HCT116 (cell line): ENCODE data around the gene AXL. TPM values are rescaled to one million over a fixed set of nuclear protein-coding genes. Genes with fewer than 3 reads are reported as not detected.

Experiments used
- ATAC-seq: fragments of 200-7000 bp; cut with Tn5 transposase; 2 replicates; pipeline ENCODE4 v1.9.1; 2020; ENCODE audit warnings: mild to moderate bottlenecking, moderate library complexity
- BruUV-seq: library from RNA; stranded (reverse); fragments of 400-500 nt; replicated peaks from 2 replicates; lab custom pipeline; 2021; lab: Mats Ljungman, UMichigan
- CTCF ChIA-PET: fragments of 300-600 bp; sonication (Branson Sonifier 250); formaldehyde crosslinking; loops from one replicate; lab custom pipeline; 2021; ENCODE audit warnings: antibody characterized with exemption; lab: Charles Lee
- POLR2A ChIA-PET: fragments of 300-600, 350-600 bp; sonication (Branson Sonifier 250); formaldehyde crosslinking; loops from one replicate; lab custom pipeline; 2021; ENCODE audit warnings: antibody characterized with exemption; lab: Charles Lee
- RAD21 ChIA-PET, 2 experiments: fragments of 300-600 bp; sonication (Branson Sonifier 250); formaldehyde crosslinking; loops; one replicate each; lab custom pipeline; 2023; ENCODE audit warnings: low total read pairs in 2 of 2; ENCODE audit not compliant: uncharacterized antibody in 2 of 2, unreplicated experiment in 2 of 2, low non-redundant PET in 1 of 2; lab: Charles Lee
- DNase-seq: peaks from one replicate; pipeline ENCODE4 v3.0.0-alpha.2; 2010; ENCODE audit warnings: low read depth, low spot score
- H2AFZ ChIP-seq: fragments of 200-600 bp; shearing (Covaris generic), sonication (generic); 2 replicates; pipeline ENCODE4 v1.6.1; 2017; ENCODE audit warnings: low read depth, mixed run types, mixed read lengths, antibody characterized with exemption, low read length; ENCODE audit not compliant: poor library complexity, severe bottlenecking
- H3K27ac ChIP-seq: 2 replicates; pipeline ENCODE4 v1.5.1; 2012; ENCODE audit warnings: low read depth, low read length
- H3K27me3 ChIP-seq: fragments of 200-600 bp; sonication (generic); 2 replicates; pipeline ENCODE4 v1.6.1; 2016; ENCODE audit warnings: mixed run types, low read length, mixed read lengths; ENCODE audit not compliant: insufficient read depth
- H3K36me3 ChIP-seq, 2 experiments: fragments of 200-500 bp in 1 of 2; fragments of 200-600 bp in 1 of 2; sonication (Bioruptor generic) in 1 of 2; sonication (generic) in 1 of 2; 2 replicates each; pipeline versions ENCODE4 v1.5.1 to v1.6.1; 2014 to 2016; ENCODE audit warnings: low read length in 2 of 2, inconsistent platforms in 1 of 2, mixed read lengths in 1 of 2, mixed run types in 1 of 2; ENCODE audit not compliant: insufficient read depth in 2 of 2, control insufficient read depth in 1 of 2
- H3K4me1 ChIP-seq, 2 experiments: fragments of 200-600 bp in 1 of 2; sonication (generic) in 1 of 2; 2 replicates each; pipeline versions ENCODE4 v1.5.1 to v1.6.1; 2012 to 2017; ENCODE audit warnings: low read length in 2 of 2, inconsistent platforms in 1 of 2, mild to moderate bottlenecking in 1 of 2, mixed read lengths in 1 of 2, mixed run types in 1 of 2, moderate library complexity in 1 of 2; ENCODE audit not compliant: insufficient read depth in 2 of 2, control insufficient read depth in 1 of 2
- H3K4me2 ChIP-seq: fragments of 200-600 bp; sonication (generic); 2 replicates; pipeline ENCODE4 v1.6.1; 2017; ENCODE audit warnings: mixed run types, low read length, mixed read lengths
- H3K4me3 ChIP-seq, 2 experiments: fragments of 200-600 bp in 1 of 2; sonication (generic) in 1 of 2; replicated peaks in 1 of 2; 2 replicates each; pipeline ENCODE4 v1.5.1; 2011 to 2016; ENCODE audit warnings: low read length in 2 of 2, control low read depth in 1 of 2, low read depth in 1 of 2, mild to moderate bottlenecking in 1 of 2, mixed read lengths in 1 of 2, mixed run types in 1 of 2
- H3K79me2 ChIP-seq: fragments of 200-600 bp; sonication (generic); 2 replicates; pipeline ENCODE4 v1.6.1; 2017; ENCODE audit warnings: mild to moderate bottlenecking, mixed run types, low read length, moderate library complexity, mixed read lengths; ENCODE audit not compliant: insufficient read depth
- H3K9ac ChIP-seq: fragments of 200-600 bp; sonication (generic); 2 replicates; pipeline ENCODE4 v1.6.1; 2016; ENCODE audit warnings: low read length, mixed read lengths
- H3K9me2 ChIP-seq: fragments of 200-600 bp; sonication (generic), shearing (Covaris generic); 2 replicates; pipeline ENCODE4 v1.6.1; 2017; ENCODE audit warnings: mixed run types, mild to moderate bottlenecking, moderate library complexity; ENCODE audit not compliant: insufficient read depth
- H3K9me3 ChIP-seq, 2 experiments: fragments of 200-500 bp in 1 of 2; fragments of 200-600 bp in 1 of 2; sonication (Bioruptor generic) in 1 of 2; sonication (generic) in 1 of 2; 2 replicates each; pipeline ENCODE4 v1.6.1; 2014 to 2017; ENCODE audit warnings: low read length in 2 of 2, mixed read lengths in 2 of 2, inconsistent platforms in 1 of 2, low read depth in 1 of 2, mild to moderate bottlenecking in 1 of 2, mixed run types in 1 of 2, moderate library complexity in 1 of 2; ENCODE audit not compliant: control insufficient read depth in 1 of 2, insufficient read depth in 1 of 2
- H4K20me1 ChIP-seq: fragments of 200-600 bp; sonication (generic), shearing (Covaris generic); 2 replicates; pipeline ENCODE4 v1.6.1; 2017; ENCODE audit warnings: mixed run types, mild to moderate bottlenecking, moderate library complexity; ENCODE audit not compliant: insufficient read depth
- CBX3 ChIP-seq: IDR thresholded peaks from 2 replicates; pipeline ENCODE4 v1.6.1; 2012; ENCODE audit warnings: low read depth
- EGR1 ChIP-seq: IDR thresholded peaks from 2 replicates; pipeline ENCODE4 v1.6.1; 2012; ENCODE audit warnings: low read depth
- ELF1 ChIP-seq: IDR thresholded peaks from 2 replicates; pipeline ENCODE4 v1.6.1; 2012; ENCODE audit warnings: low read depth, borderline replicate concordance
- EZH2phosphoT487 ChIP-seq: fragments of 200-600 bp; IDR thresholded peaks from 2 replicates; pipeline ENCODE4 v1.6.1; 2018; ENCODE audit warnings: antibody characterized with exemption, borderline replicate concordance
- FOSL1 ChIP-seq: IDR thresholded peaks from 2 replicates; pipeline ENCODE4 v1.6.1; 2012; ENCODE audit warnings: low read depth
- JUND ChIP-seq: IDR thresholded peaks from 2 replicates; pipeline ENCODE4 v1.6.1; 2012
- POLR2A ChIP-seq: IDR thresholded peaks from 2 replicates; pipeline ENCODE4 v1.7.0; 2011; ENCODE audit warnings: borderline replicate concordance; ENCODE audit not compliant: insufficient read depth, insufficient read length; ENCODE audit errors: extremely low read depth
- POLR2AphosphoS5 ChIP-seq: IDR thresholded peaks from 2 replicates; pipeline ENCODE4 v1.6.1; 2011; ENCODE audit warnings: mild to moderate bottlenecking, low read depth, low read length, moderate library complexity
- RAD21 ChIP-seq: IDR thresholded peaks from 2 replicates; pipeline ENCODE4 v1.6.1; 2012; ENCODE audit warnings: low read depth, mild to moderate bottlenecking
- SIN3A ChIP-seq: IDR thresholded peaks from 2 replicates; pipeline ENCODE4 v1.6.1; 2012; ENCODE audit warnings: low read depth
- SP1 ChIP-seq: IDR thresholded peaks from 2 replicates; pipeline ENCODE4 v1.6.1; 2012; ENCODE audit warnings: low read depth
- SRF ChIP-seq: IDR thresholded peaks from 2 replicates; pipeline ENCODE4 v1.6.1; 2012; ENCODE audit warnings: low read depth
- TCF7L2 ChIP-seq: IDR thresholded peaks from 2 replicates; pipeline ENCODE4 v1.7.0; 2011; ENCODE audit warnings: borderline replicate concordance, inconsistent platforms; ENCODE audit not compliant: insufficient read depth, insufficient read length; ENCODE audit errors: extremely low read depth
- YY1 ChIP-seq: IDR thresholded peaks from 2 replicates; pipeline ENCODE4 v1.6.1; 2011; ENCODE audit warnings: low read length, low read depth, moderate library complexity, mild to moderate bottlenecking; ENCODE audit not compliant: insufficient replicate concordance; ENCODE audit errors: extremely low read depth
- ZNF274 ChIP-seq: fragments of 200-500 bp; sonication (Bioruptor generic); IDR thresholded peaks from 2 replicates; pipeline ENCODE4 v1.6.1; 2014; ENCODE audit warnings: mild to moderate bottlenecking, low read depth, low read length, inconsistent platforms
- intact Hi-C: fragments of 100-400 bp; cut with micrococcal nuclease; formaldehyde crosslinking; loops from 2 replicates; pipeline ENCODE4 v1.10.0; 2022
- total RNA-seq: library from RNA; stranded (reverse); gene quantifications from one replicate; pipeline ENCODE4 v1.2.1, GENCODE V29; 2021; ENCODE audit not compliant: unreplicated experiment
- TF ChIP-seq, protein P1 (sequence below): IDR thresholded peaks from 2 replicates; pipeline ENCODE4 v1.6.1; 2012; ENCODE audit warnings: low read depth
- TF ChIP-seq, protein P2 (sequence below): IDR thresholded peaks from 2 replicates; pipeline ENCODE4 v1.6.1; 2012
- TF ChIP-seq, protein P3 (sequence below), 3 experiments: fragments of 200-600 bp in 1 of 3; sonication (generic) in 1 of 3; IDR thresholded peaks in 2 of 3; conservative IDR thresholded peaks in 1 of 3; 2 replicates each; pipeline ENCODE4 v1.5.1; 2012 to 2017; ENCODE audit warnings: low read depth in 2 of 3, low read length in 2 of 3, antibody characterized with exemption in 1 of 3, borderline replicate concordance in 1 of 3, control low read depth in 1 of 3, mild to moderate bottlenecking in 1 of 3, mixed read lengths in 1 of 3, mixed run types in 1 of 3, moderate library complexity in 1 of 3; ENCODE audit not compliant: insufficient read depth in 1 of 3
- TF ChIP-seq, protein P4 (sequence below): IDR thresholded peaks from 2 replicates; pipeline ENCODE4 v1.6.1; 2011; ENCODE audit warnings: mild to moderate bottlenecking, low read length, moderate library complexity; ENCODE audit not compliant: insufficient replicate concordance; ENCODE audit errors: extremely low read depth

Gene AXL
- total RNA-seq, 1 experiment from 2014 or later, result 47.4 TPM

DNA sequence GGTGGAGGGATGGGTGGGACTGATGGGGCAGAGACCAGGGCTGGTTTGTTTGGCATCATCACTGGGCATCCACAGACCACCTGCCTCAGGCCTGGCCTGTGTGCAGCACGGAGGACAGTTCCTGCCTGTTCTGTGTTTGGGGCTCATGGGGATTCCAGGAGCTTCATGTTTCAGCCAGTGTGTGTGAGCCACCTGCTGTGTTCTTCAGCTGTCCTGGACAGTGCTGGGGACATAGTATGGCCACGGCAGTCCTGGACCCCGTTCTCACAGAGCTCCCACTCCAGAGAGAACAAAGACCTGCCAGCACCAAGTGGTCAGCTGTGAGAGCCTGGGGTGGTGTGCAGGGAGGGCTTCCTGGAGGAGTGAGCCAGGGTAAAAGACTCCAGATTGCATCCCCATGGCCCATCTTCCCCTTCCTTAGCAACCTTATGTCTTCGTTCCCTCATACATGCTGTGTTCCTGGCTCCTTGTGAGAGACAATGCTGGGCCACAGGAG is 89.0 kb downstream of the AXL start:
- H3K4me3 ChIP-seq, result no peak overlapping the region
- DNase-seq, result no peak
- RAD21 ChIA-PET, result interaction anchor here in 1 of 2 experiments (0.7 kb wide), 1 partner anchor 163 kb away, joined by 3 read pairs; no protein-coding TSS in a partner anchor
- peak overlapping the region; percentile 26; the same call in 1 of the 2 replicates for H3K9ac ChIP-seq
- ATAC-seq, result peak; percentile 8
- CTCF ChIA-PET, result interaction anchor here (0.9 to 2.2 kb wide), 10 partner anchors 10 to 333 kb away, joined by 3 to 22 read pairs (median 4); partner anchors contain the start of gene B9D2
- POLR2A ChIA-PET, result no interaction called here
- no peaks in the 10 kb centered on the region for H3K9me2 ChIP-seq
- H3K27ac ChIP-seq, result peak overlapping the region; percentile 44
- H3K4me2 ChIP-seq, result peak overlapping the region; percentile 95; the same call in 1 of the 2 replicates
- H3K36me3 ChIP-seq, result peaks cover 24 to 52% of the 10 kb centered on the region in 2 experiments
- peaks cover 12 to 25% of the 10 kb centered on the region in 2 experiments for H3K4me1 ChIP-seq
- peaks cover 4% of the 10 kb centered on the region; the same call in 1 of the 2 replicates for H4K20me1 ChIP-seq
- no peak for TF ChIP-seq POLR2A
- no peak for TF ChIP-seq CBX3
- TF ChIP-seq TCF7L2, result no peak
- TF ChIP-seq, protein P1, sequence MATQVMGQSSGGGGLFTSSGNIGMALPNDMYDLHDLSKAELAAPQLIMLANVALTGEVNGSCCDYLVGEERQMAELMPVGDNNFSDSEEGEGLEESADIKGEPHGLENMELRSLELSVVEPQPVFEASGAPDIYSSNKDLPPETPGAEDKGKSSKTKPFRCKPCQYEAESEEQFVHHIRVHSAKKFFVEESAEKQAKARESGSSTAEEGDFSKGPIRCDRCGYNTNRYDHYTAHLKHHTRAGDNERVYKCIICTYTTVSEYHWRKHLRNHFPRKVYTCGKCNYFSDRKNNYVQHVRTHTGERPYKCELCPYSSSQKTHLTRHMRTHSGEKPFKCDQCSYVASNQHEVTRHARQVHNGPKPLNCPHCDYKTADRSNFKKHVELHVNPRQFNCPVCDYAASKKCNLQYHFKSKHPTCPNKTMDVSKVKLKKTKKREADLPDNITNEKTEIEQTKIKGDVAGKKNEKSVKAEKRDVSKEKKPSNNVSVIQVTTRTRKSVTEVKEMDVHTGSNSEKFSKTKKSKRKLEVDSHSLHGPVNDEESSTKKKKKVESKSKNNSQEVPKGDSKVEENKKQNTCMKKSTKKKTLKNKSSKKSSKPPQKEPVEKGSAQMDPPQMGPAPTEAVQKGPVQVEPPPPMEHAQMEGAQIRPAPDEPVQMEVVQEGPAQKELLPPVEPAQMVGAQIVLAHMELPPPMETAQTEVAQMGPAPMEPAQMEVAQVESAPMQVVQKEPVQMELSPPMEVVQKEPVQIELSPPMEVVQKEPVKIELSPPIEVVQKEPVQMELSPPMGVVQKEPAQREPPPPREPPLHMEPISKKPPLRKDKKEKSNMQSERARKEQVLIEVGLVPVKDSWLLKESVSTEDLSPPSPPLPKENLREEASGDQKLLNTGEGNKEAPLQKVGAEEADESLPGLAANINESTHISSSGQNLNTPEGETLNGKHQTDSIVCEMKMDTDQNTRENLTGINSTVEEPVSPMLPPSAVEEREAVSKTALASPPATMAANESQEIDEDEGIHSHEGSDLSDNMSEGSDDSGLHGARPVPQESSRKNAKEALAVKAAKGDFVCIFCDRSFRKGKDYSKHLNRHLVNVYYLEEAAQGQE, result no peak
- no peak for TF ChIP-seq EGR1
- no peak for TF ChIP-seq YY1
- no peak for TF ChIP-seq ZNF274
- no peak for TF ChIP-seq RAD21
- no peak for TF ChIP-seq SP1
- no peak for TF ChIP-seq SIN3A
- TF ChIP-seq EZH2phosphoT487, result no peak
- TF ChIP-seq, protein P2, sequence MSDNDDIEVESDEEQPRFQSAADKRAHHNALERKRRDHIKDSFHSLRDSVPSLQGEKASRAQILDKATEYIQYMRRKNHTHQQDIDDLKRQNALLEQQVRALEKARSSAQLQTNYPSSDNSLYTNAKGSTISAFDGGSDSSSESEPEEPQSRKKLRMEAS, result no peak
- TF ChIP-seq POLR2AphosphoS5, result no peak
- TF ChIP-seq, protein P3, sequence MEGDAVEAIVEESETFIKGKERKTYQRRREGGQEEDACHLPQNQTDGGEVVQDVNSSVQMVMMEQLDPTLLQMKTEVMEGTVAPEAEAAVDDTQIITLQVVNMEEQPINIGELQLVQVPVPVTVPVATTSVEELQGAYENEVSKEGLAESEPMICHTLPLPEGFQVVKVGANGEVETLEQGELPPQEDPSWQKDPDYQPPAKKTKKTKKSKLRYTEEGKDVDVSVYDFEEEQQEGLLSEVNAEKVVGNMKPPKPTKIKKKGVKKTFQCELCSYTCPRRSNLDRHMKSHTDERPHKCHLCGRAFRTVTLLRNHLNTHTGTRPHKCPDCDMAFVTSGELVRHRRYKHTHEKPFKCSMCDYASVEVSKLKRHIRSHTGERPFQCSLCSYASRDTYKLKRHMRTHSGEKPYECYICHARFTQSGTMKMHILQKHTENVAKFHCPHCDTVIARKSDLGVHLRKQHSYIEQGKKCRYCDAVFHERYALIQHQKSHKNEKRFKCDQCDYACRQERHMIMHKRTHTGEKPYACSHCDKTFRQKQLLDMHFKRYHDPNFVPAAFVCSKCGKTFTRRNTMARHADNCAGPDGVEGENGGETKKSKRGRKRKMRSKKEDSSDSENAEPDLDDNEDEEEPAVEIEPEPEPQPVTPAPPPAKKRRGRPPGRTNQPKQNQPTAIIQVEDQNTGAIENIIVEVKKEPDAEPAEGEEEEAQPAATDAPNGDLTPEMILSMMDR (IDR thresholded peaks at IDR 0.05 in 2 of 3, conservative IDR thresholded peaks at IDR 0.05 in 1 of 3; ENCODE audit: borderline replicate concordance in 1 of 3, insufficient read depth in 1 of 3, low read depth in 2 of 3, low read length in 2 of 3), result no peak
- no peak for TF ChIP-seq FOSL1
- TF ChIP-seq SRF, result no peak
- no peak for TF ChIP-seq ELF1
- TF ChIP-seq JUND, result no peak
- TF ChIP-seq, protein P4, sequence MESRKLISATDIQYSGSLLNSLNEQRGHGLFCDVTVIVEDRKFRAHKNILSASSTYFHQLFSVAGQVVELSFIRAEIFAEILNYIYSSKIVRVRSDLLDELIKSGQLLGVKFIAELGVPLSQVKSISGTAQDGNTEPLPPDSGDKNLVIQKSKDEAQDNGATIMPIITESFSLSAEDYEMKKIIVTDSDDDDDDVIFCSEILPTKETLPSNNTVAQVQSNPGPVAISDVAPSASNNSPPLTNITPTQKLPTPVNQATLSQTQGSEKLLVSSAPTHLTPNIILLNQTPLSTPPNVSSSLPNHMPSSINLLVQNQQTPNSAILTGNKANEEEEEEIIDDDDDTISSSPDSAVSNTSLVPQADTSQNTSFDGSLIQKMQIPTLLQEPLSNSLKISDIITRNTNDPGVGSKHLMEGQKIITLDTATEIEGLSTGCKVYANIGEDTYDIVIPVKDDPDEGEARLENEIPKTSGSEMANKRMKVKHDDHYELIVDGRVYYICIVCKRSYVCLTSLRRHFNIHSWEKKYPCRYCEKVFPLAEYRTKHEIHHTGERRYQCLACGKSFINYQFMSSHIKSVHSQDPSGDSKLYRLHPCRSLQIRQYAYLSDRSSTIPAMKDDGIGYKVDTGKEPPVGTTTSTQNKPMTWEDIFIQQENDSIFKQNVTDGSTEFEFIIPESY, result no peak
- intact Hi-C loops, result loop anchor here (1.0 to 2.0 kb wide), 2 partner anchors 104 to 333 kb away; no protein-coding TSS in a partner anchor
- peaks cover 25% of the 10 kb centered on the region for H3K79me2 ChIP-seq
- H3K9me3 ChIP-seq, result no peaks in the 10 kb centered on the region
- no TSS peak for BruUV-seq
- H3K27me3 ChIP-seq, result no peaks in the 10 kb centered on the region
- H2AFZ ChIP-seq, result no peak overlapping the region
